Small intestine (tissue), 7 donors: ENCODE data around the gene RAD9A. TPM values are rescaled to one million over a fixed set of nuclear protein-coding genes. Genes with fewer than 3 reads are reported as not detected.

Source experiments
- DNase-seq, 2 donors: peaks; one replicate each; pipeline versions ENCODE4 v3.0.0 to v3.0.0-alpha.2; 2013
- FAIRE-seq: peaks from 2 replicates; lab custom pipeline; 2012; peaks lifted over from hg19 to GRCh38; lab: Jason Lieb, UNC
- H3K27ac ChIP-seq, 3 donors: one replicate each; pipeline ENCODE4 v1.5.1; 2013; ENCODE audit warnings: low read length in 2 of 3, mild to moderate bottlenecking in 2 of 3, control low read depth in 1 of 3, inconsistent platforms in 1 of 3, low read depth in 1 of 3, moderate library complexity in 1 of 3
- H3K27me3 ChIP-seq, 3 donors: one replicate each; pipeline ENCODE4 v1.6.1; 2013; ENCODE audit warnings: low read length in 3 of 3, inconsistent platforms in 1 of 3; ENCODE audit not compliant: control insufficient read depth in 3 of 3, insufficient read depth in 3 of 3
- H3K36me3 ChIP-seq, 3 donors: one replicate each; pipeline ENCODE4 v1.6.1; 2013; ENCODE audit warnings: low read length in 3 of 3, inconsistent platforms in 1 of 3, low read depth in 1 of 3, mild to moderate bottlenecking in 1 of 3, moderate library complexity in 1 of 3; ENCODE audit not compliant: control insufficient read depth in 3 of 3, insufficient read depth in 2 of 3
- H3K4me1 ChIP-seq, 3 donors: one replicate each; pipeline ENCODE4 v1.6.1; 2013; ENCODE audit warnings: low read length in 2 of 3, inconsistent platforms in 1 of 3, low read depth in 1 of 3, mild to moderate bottlenecking in 1 of 3, moderate library complexity in 1 of 3; ENCODE audit not compliant: control insufficient read depth in 3 of 3, insufficient read depth in 2 of 3
- H3K4me3 ChIP-seq, 3 donors: one replicate each; pipeline ENCODE4 v1.5.1; 2013; ENCODE audit warnings: low read length in 3 of 3, control low read depth in 1 of 3, inconsistent platforms in 1 of 3, low read depth in 1 of 3, mild to moderate bottlenecking in 1 of 3, moderate library complexity in 1 of 3
- H3K9me3 ChIP-seq, 2 donors: one replicate each; pipeline ENCODE4 v1.6.1; 2013; ENCODE audit warnings: low read depth in 1 of 2, low read length in 1 of 2; ENCODE audit not compliant: control insufficient read depth in 2 of 2, insufficient read depth in 1 of 2
- WGBS, 3 donors: extraction: QIAGEN DNeasy Blood & Tissue Kit; methylation state at CpG; one replicate each; pipeline ENCODE4 v1.1.7; 2013; 5-methylcytosine and 5-hydroxymethylcytosine counted together
- polyA plus RNA-seq, 4 donors: library from polyadenylated mRNA; stranded (reverse) in 3 of 4; unstranded in 1 of 4; fragments of 200-250 nt in 3 of 4; fragments of 120-200 nt in 1 of 4; gene quantifications; one replicate each; pipeline versions ENCODE4 v1.2.1 to v1.2.3, GENCODE V29; 2013
- donor health status: healthy with polysubstance abuse.
- donor health status: control.
- donor health status: control.
- donor health status: Bipolar disorder and iron deficiency.
- donor health status: healthy.

RAD9A gene
- polyA plus RNA-seq, 4 donors = 19.5 to 88.3 (median 40.7) TPM

- Histone ChIP-seq H3K4me3 (peak overlapping the region in 2 of 3 donors; percentile 64 to 98), H3K36me3 (peaks cover 0 to 58% (median 2%) of the 10 kb centered on the region in 3 donors), H3K27ac (peak overlapping the region in 1 of 3 donors; percentile 15), H3K9me3 (no peaks in the 10 kb centered on the region), H3K27me3 (no peaks in the 10 kb centered on the region), H3K4me1 (peaks cover 0 to 14% (median 5%) of the 10 kb centered on the region in 3 donors)
- WGBS, 3 donors = 79 to 83% (median 81%) methylated on average over 28 of the region's 28 CpGs
- no peak for FAIRE-seq
- no peak for DNase-seq
Observed at GRCh38 chr11:67441731-67442351, 50.1 kb downstream of the RAD9A start.

DNA sequence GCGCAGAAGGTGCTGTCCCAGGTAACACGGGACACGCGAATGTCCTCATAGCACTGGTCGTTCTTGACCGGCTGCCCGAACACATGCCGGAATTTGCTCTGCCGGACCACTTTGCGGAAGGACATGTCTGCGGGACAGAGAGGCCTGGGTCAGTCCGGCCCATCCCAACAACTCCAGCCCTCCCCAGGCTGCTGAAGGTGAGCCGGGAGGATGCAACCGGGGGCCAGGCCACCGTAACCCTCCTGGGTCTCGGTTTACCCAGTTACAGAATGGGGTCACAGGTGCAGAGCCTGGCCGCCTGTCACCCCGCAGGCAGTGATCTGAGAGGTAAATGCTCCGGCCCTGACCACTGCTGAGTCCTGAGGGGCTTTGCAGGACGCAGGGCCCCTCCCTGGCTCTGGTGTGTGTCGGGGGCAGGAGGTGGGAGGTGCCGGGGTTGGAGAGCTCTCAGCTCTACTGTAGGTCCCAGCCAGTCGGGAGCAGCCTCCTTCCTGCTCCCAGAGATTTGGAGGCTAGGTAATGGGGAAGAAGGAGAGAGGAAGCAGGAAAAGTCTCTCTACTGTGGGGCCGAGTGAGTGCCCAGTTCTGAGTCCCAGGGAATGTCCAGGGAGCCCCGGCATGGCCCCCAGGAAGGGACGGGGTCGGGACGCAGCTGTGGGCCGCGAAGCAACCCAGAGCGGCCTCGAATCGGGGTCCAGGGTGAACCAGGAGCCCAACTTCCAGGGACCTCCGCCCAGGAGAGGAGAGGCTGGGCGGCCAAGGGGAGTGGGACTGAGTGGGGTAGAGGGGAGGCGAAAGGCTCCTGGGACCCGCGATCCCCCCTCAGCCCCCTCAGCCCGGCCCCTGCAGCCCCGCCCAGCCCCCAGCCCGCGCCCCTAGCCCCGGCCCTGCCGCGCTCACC lies 51.0 kb downstream of the RAD9A start:
- H3K27ac ChIP-seq = peak overlapping the region; percentile 66 to 87 (median 74)

DNA sequence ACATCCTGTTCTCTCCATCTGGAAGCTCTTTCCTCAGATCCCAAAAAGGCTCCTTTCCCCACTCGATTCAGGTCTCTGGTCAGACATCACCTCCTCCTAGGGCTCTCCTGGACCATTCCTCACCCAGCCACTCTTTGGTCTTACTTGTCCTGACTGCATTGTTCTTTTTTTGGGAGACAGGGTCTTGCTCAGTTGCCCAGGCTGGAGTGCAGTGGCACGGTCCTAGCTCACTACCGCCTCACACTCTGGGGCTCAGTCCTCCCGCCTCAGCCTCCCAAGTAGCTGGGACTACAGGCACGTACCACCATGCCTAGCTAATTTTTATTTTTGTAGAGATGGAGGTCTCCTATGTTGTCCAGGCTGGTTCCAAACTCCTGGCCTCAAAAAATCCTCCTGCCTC lies 53.7 kb downstream of the RAD9A start:
- peak overlapping the region in 2 of 3 donors; percentile 14 to 41 for H3K27ac ChIP-seq
- 82 to 87% (median 83%) methylated on average over 4 to 5 of the region's 5 CpGs for WGBS, 3 donors
- DNase-seq (no peak), FAIRE-seq (no peak)
- peaks cover 0 to 23% (median 0%) of the 10 kb centered on the region in 3 donors for H3K36me3 ChIP-seq
- no peaks in the 10 kb centered on the region for H3K27me3 ChIP-seq
- no peak overlapping the region for H3K4me3 ChIP-seq
- H3K9me3 ChIP-seq = no peaks in the 10 kb centered on the region
- peaks cover 0 to 14% (median 2%) of the 10 kb centered on the region in 3 donors for H3K4me1 ChIP-seq

More for the DNA sequence above, 51.0 kb downstream of the RAD9A start:
- Histone ChIP-seq H3K4me1 (peaks cover 0 to 14% (median 5%) of the 10 kb centered on the region in 3 donors), H3K4me3 (peak overlapping the region; percentile 64 to 98 (median 66)), H3K27me3 (no peaks in the 10 kb centered on the region), H3K9me3 (no peaks in the 10 kb centered on the region), H3K36me3 (peaks cover 0 to 50% (median 0%) of the 10 kb centered on the region in 3 donors)
- FAIRE-seq (no peak), DNase-seq (no peak)
- WGBS, 3 donors = 32 to 38% (median 37%) methylated on average over 35 to 45 of the region's 45 CpGs

Other genes starting within 250 kb of the RAD9A start
- gene GRK2, start 125.5 kb upstream of the RAD9A start, polyA plus RNA-seq = 100 to 1,000 TPM in 2 of 4 donors, 10 to 100 TPM in 2; 78.3 to 153 (median 102) TPM
- 10 to 100 TPM in 3 of 4 donors, 1 to 10 TPM in 1; 7.8 to 26.0 (median 20.1) TPM for gene ANKRD13D, start 102.7 kb upstream of the RAD9A start, polyA plus RNA-seq
- gene SSH3, start 88.5 kb upstream of the RAD9A start, polyA plus RNA-seq = 10 to 100 TPM; 27.5 to 55.2 (median 32.7) TPM
- 100 to 1,000 TPM; 137 to 492 (median 310) TPM for gene POLD4, start 38.4 kb upstream of the RAD9A start, polyA plus RNA-seq
- 1 to 10 TPM in 3 of 4 donors, not detected in 1; 1.4 to 6.3 (median 3.0) TPM for gene CLCF1, start 18.4 kb upstream of the RAD9A start, polyA plus RNA-seq
- 100 to 1,000 TPM; 123 to 211 (median 187) TPM for gene PPP1CA, start 9.9 kb downstream of the RAD9A start, polyA plus RNA-seq
- gene TBC1D10C, start 12.1 kb downstream of the RAD9A start, polyA plus RNA-seq = 10 to 100 TPM in 1 of 4 donors, 1 to 10 TPM in 3; 2.5 to 18.1 (median 4.1) TPM
- gene CARNS1, start 23.7 kb downstream of the RAD9A start, polyA plus RNA-seq = under 1 TPM in 2 of 4 donors, not detected in 2; 0.40 to 0.84 TPM
- 10 to 100 TPM; 39.0 to 88.1 (median 74.3) TPM for gene RPS6KB2, start 36.5 kb downstream of the RAD9A start, polyA plus RNA-seq
- gene PTPRCAP, start 45.7 kb downstream of the RAD9A start, polyA plus RNA-seq = 10 to 100 TPM in 3 of 4 donors, 1 to 10 TPM in 1; 7.5 to 34.6 (median 15.9) TPM
- gene CORO1B, start 51.5 kb downstream of the RAD9A start, polyA plus RNA-seq = 100 to 1,000 TPM; 106 to 208 (median 133) TPM
- under 1 TPM in 1 of 4 donors, not detected in 3; 0.04 TPM for gene GPR152, start 60.7 kb downstream of the RAD9A start, polyA plus RNA-seq
- gene CABP4, start 63.4 kb downstream of the RAD9A start, polyA plus RNA-seq = 1 to 10 TPM in 1 of 4 donors, under 1 TPM in 2, not detected in 1; 0.27 to 1.1 (median 0.41) TPM
- 100 to 1,000 TPM in 1 of 4 donors, 10 to 100 TPM in 3; 70.3 to 119 (median 71.2) TPM for gene TMEM134, start 77.3 kb downstream of the RAD9A start, polyA plus RNA-seq
- 100 to 1,000 TPM in 1 of 4 donors, 10 to 100 TPM in 3; 45.7 to 102 (median 79.6) TPM for gene AIP, start 91.0 kb downstream of the RAD9A start, polyA plus RNA-seq
- gene PITPNM1, start 113.4 kb downstream of the RAD9A start, polyA plus RNA-seq = 10 to 100 TPM; 31.2 to 42.1 (median 35.9) TPM
- gene CDK2AP2, start 116.2 kb downstream of the RAD9A start, polyA plus RNA-seq = 100 to 1,000 TPM in 2 of 4 donors, 10 to 100 TPM in 2; 80.0 to 108 (median 97.5) TPM
- gene CABP2, start 131.5 kb downstream of the RAD9A start, polyA plus RNA-seq = not detected
- gene GSTP1, start 191.8 kb downstream of the RAD9A start, polyA plus RNA-seq = 1,000 to 10,000 TPM in 2 of 4 donors, 100 to 1,000 TPM in 2; 714 to 1,471 (median 1,003) TPM
- gene NDUFV1, start 214.9 kb downstream of the RAD9A start, polyA plus RNA-seq = 100 to 1,000 TPM; 170 to 361 (median 249) TPM
- gene NUDT8, start 238.0 kb downstream of the RAD9A start, polyA plus RNA-seq = 10 to 100 TPM; 11.7 to 67.1 (median 45.7) TPM
- gene TBX10, start 247.8 kb downstream of the RAD9A start, polyA plus RNA-seq = 10 to 100 TPM in 3 of 4 donors, 1 to 10 TPM in 1; 4.3 to 69.4 (median 27.9) TPM